Measurements from ENCODE around the gene CDH13. TPM values are rescaled to one million over a fixed set of nuclear protein-coding genes. Genes with fewer than 3 reads are reported as not detected.

CDH13 gene
- total and polyA plus RNA-seq, 10 of the 15 experiments (the other 5 are each of a cell fraction or from before 2014, with no cell fraction given) = under 0.01 to 0.05 TPM; not detected in 8

- TF ChIP-seq BCL11A (IDR thresholded peaks at IDR 0.05; ENCODE audit: low read depth, low read length) = no peak
- no peak for TF ChIP-seq PAX8 (IDR thresholded peaks at IDR 0.05)
- no peak for TF ChIP-seq EGR1 (IDR thresholded peaks at IDR 0.05; ENCODE audit: borderline replicate concordance in 1 of 2, low read depth in 2 of 2, low read length in 2 of 2)
- TF ChIP-seq, protein P1, sequence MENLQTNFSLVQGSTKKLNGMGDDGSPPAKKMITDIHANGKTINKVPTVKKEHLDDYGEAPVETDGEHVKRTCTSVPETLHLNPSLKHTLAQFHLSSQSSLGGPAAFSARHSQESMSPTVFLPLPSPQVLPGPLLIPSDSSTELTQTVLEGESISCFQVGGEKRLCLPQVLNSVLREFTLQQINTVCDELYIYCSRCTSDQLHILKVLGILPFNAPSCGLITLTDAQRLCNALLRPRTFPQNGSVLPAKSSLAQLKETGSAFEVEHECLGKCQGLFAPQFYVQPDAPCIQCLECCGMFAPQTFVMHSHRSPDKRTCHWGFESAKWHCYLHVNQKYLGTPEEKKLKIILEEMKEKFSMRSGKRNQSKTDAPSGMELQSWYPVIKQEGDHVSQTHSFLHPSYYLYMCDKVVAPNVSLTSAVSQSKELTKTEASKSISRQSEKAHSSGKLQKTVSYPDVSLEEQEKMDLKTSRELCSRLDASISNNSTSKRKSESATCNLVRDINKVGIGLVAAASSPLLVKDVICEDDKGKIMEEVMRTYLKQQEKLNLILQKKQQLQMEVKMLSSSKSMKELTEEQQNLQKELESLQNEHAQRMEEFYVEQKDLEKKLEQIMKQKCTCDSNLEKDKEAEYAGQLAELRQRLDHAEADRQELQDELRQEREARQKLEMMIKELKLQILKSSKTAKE (IDR thresholded peaks at IDR 0.05; ENCODE audit: low read depth, poor library complexity, severe bottlenecking) = no peak
- no peak for TF ChIP-seq CBFB (IDR thresholded peaks at IDR 0.05; ENCODE audit: low read depth)
- TF ChIP-seq PAX5 (IDR thresholded peaks at IDR 0.05; ENCODE audit: borderline replicate concordance, low read depth, low read length) = no peak
- no peak for TF ChIP-seq MEF2A (IDR thresholded peaks at IDR 0.05; ENCODE audit: insufficient read depth, low read depth, low read length)
- TF ChIP-seq, protein P2, sequence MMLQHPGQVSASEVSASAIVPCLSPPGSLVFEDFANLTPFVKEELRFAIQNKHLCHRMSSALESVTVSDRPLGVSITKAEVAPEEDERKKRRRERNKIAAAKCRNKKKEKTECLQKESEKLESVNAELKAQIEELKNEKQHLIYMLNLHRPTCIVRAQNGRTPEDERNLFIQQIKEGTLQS (IDR thresholded peaks at IDR 0.05; ENCODE audit: borderline replicate concordance, extremely low read depth, low read depth, low read length) = no peak
- no peak for TF ChIP-seq STAT1 (conservative IDR thresholded peaks at IDR 0.05)
- TF ChIP-seq SMAD5 (IDR thresholded peaks at IDR 0.05; ENCODE audit: low read depth) = no peak
- TF ChIP-seq NFYB (IDR thresholded peaks at IDR 0.05; ENCODE audit: insufficient read depth, low read depth, low read length) = no peak
Observed at GRCh38 chr16:83308414-83308813, 681.6 kb downstream of the CDH13 start (continued).

DNA sequence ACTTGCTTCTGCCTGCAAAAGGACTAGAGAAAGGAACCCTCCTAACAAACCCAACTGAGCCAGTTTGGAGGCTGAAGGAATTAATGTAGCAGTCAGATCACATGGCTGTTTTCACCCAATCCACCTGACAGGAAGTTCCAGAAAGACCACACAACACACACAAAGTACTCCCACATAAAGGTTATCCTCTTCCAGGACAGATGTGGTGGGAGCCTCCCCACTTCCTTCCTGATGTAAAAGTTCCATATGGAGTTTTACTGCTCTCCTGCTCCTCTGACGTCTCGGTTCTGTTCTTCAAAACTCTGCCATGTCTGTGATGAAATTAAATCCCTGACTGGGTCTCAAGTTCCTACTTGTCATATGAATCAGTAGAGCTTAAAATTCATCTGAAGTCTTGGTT lies 684.0 kb downstream of the CDH13 start:
- Histone ChIP-seq H3K4me2 (ENCODE audit: control insufficient read depth, insufficient read depth) (no peak overlapping the region), H2AFZ (ENCODE audit: control insufficient read depth, low read depth, low read length) (no peak overlapping the region), H3K27me3 (replicated peaks in 1 of 2; ENCODE audit: control insufficient read depth in 2 of 2, insufficient read depth in 2 of 2, low read length in 1 of 2) (no peaks in the 10 kb centered on the region), H3K9ac (ENCODE audit: control insufficient read depth, insufficient read depth, low read length) (no peak overlapping the region), H3K27ac (ENCODE audit: control insufficient read depth, insufficient read depth) (no peak overlapping the region), H3K36me3 (ENCODE audit: control insufficient read depth in 2 of 2, insufficient read depth in 2 of 2, low read length in 1 of 2) (no peaks in the 10 kb centered on the region), H3K4me1 (ENCODE audit: control insufficient read depth, insufficient read depth, low read length) (no peaks in the 10 kb centered on the region), H4K20me1 (ENCODE audit: control insufficient read depth, insufficient read depth) (no peaks in the 10 kb centered on the region), H3K4me3 (no peak overlapping the region), H3K79me2 (ENCODE audit: control insufficient read depth, insufficient read depth, low read length) (no peaks in the 10 kb centered on the region), H3K9me3 (replicated peaks; ENCODE audit: control insufficient read depth, insufficient read depth, low read length) (no peaks in the 10 kb centered on the region)
- ChIA-PET CTCF (no interaction called here), RAD21 (ENCODE audit: unreplicated experiment) (no interaction called here), POLR2A (no interaction called here), SMC1A (ENCODE audit: uncharacterized antibody, unreplicated experiment) (no interaction called here)
- BruUV-seq (replicated peaks) = no TSS peak
- intact Hi-C loops (cut with micrococcal nuclease; ENCODE audit: unreplicated experiment) (no loop called here), in situ Hi-C loops (cut with MboI) (no loop called here)
- ATAC-seq = no peak
- no peak for DNase-seq (ENCODE audit: low read depth, low spot score)
- WGBS (ENCODE audit: insufficient coverage, insufficient replicate concordance, low lambda C conversion rate, missing lambda C conversion rate) = 0% methylated on average over 2 of the region's 2 CpGs
- no peak for FAIRE-seq
- TF ChIP-seq EZH2 (IDR thresholded peaks at IDR 0.05; ENCODE audit: borderline replicate concordance, control insufficient read depth, low read depth, low read length) (no peak), ZZZ3 (IDR thresholded peaks at IDR 0.05; ENCODE audit: control insufficient read depth, insufficient read length, low read depth) (no peak), HDAC2 (IDR thresholded peaks at IDR 0.05) (no peak), ATF2 (IDR thresholded peaks at IDR 0.05; ENCODE audit: low read length) (no peak), EP300 (IDR thresholded peaks at IDR 0.05; ENCODE audit: borderline replicate concordance in 1 of 2, control insufficient read depth in 1 of 2, low read depth in 2 of 2, low read length in 2 of 2) (no peak), IKZF1 (conservative IDR thresholded peaks at IDR 0.05) (no peak), ETV6 (conservative IDR thresholded peaks at IDR 0.05 in 1 of 2, IDR thresholded peaks at IDR 0.05 in 1 of 2; ENCODE audit: borderline replicate concordance in 1 of 2, low read depth in 1 of 2) (no peak), CHD4 (IDR thresholded peaks at IDR 0.05) (no peak), MYC (IDR thresholded peaks at IDR 0.05; ENCODE audit: insufficient read depth, insufficient read length, insufficient replicate concordance, low read length, severe bottlenecking) (no peak), POLR2AphosphoS5 (IDR thresholded peaks at IDR 0.05; ENCODE audit: low read length) (no peak), POU2F2 (IDR thresholded peaks at IDR 0.05; ENCODE audit: borderline replicate concordance, low read depth, low read length) (no peak)
